SU-DHL-6 (cell line): ENCODE results near the gene MYOM3.

Experiments
- CTCF ChIP-seq: fragments of 200-600 bp; sonication (generic); IDR thresholded peaks from one replicate; pipeline ENCODE4 v1.5.1; 2017; ENCODE audit warnings: antibody characterized with exemption, mild to moderate bottlenecking, low read length, moderate library complexity; ENCODE audit not compliant: insufficient read depth, poor library complexity, severe bottlenecking
- EZH2phosphoT487 ChIP-seq: fragments of 200-600 bp; sonication (generic), shearing (Covaris generic); conservative IDR thresholded peaks from 2 replicates; pipeline ENCODE4 v1.6.1; 2018; ENCODE audit warnings: mild to moderate bottlenecking, antibody characterized with exemption, low read length, moderate library complexity, mixed read lengths

DNA sequence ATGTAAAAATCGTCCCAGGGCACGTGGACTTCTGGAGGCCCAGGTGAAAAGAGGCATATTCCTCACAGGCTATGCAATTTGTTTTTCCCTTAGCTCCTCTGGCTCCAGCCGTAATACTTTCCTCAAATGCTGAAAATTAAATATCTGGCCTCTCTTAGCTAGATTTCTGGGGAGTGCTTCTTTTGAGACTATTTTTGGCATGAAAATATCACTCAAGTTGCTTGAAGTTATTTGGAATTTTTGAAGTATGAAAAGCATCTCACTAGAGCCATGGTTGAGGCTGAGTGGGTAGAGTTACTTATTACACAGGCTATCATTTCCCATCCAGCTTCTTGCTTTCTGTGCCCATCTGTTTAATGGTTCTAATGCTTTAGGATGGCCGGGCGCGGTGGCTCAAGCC, 59.7 kb downstream of the MYOM3 start:
- TF ChIP-seq CTCF (no peak), EZH2phosphoT487 (no peak)
